Caki2 (cell line): ENCODE measurements around the gene ICA1. TPM values are rescaled to one million over a fixed set of nuclear protein-coding genes. Genes with fewer than 3 reads are reported as not detected.

Experiments
- DNase-seq: peaks from one replicate; pipeline ENCODE4 v3.0.0-alpha.2; 2015; ENCODE audit warnings: low read depth
- in situ Hi-C: cut with HindIII; loops from 2 replicates; pipeline ENCODE4 v1.10.0; 2016; ENCODE audit warnings: low sequenced_read_pairs, low pct_unique_long_range_greater_than_20kb, mixed read lengths
- total RNA-seq: library from RNA; depleted of rRNA; stranded (reverse); fragments of >200 nt; shearing (Covaris generic); gene quantifications from 2 replicates; pipeline ENCODE4 v1.2.3, GENCODE V29; 2014; ENCODE audit warnings: low replicate concordance

Gene ICA1
- total RNA-seq, 1 experiment from 2014 or later = 2.1 TPM

DNA sequence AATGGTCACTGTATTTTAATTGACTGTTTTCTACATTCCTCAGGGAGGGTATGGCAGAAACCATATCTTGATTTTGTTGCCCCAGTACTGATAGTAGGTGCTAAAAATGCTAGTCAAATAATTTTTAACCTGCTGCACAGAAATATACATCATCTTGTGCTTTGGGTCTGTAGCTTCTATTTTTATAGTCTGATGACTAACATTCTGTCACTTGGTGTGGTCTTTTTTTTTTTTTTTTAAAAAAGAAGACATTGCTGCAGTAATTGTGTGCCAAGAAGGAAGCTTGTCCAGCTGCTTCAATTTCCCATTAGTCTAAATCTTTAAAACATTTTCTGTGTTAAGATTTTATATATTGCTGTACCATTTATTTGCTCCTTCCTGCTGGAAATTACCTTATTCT lies 83.6 kb downstream of the ICA1 start:
- in situ Hi-C loops = no loop called here
- peak; percentile 22 for DNase-seq

DNA sequence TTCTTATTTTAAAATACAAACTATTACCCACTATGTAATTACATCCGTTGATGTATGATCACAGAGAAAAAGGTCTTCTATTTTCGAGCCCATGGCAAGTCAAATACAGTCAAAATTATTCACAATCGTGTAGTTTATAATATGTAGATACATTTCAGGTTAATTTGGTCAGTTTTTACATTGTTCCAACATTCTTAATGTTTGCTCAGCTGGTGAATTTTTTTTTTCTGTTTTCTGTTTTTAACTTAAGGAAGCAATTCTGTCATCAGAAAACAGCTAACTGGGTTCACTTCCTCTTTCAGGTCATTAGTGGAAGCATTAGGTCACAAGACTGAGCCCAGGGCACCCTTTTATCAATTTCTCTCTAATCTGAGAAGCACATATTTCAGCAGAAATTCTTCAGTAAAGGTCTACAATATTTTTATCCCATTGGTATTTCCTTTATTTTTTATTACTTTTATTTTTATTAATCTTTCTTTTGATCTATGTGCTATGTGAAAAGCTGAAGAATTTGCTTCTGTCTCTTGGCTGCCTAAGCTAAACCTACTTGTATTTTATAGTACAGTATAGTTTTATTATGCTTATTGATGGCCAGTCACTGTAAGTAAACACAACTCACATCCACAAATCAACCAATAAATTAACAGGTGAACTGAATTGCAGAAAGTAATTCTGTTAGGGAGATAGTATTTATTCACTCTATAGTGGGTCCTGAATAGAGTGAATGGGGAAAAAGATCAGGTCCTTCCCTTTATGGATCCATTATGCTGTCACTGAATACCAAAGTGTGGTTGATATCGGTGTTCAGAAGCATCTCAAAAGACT lies 84.6 kb downstream of the ICA1 start:
- in situ Hi-C loops = no loop called here
- DNase-seq = no peak

DNA sequence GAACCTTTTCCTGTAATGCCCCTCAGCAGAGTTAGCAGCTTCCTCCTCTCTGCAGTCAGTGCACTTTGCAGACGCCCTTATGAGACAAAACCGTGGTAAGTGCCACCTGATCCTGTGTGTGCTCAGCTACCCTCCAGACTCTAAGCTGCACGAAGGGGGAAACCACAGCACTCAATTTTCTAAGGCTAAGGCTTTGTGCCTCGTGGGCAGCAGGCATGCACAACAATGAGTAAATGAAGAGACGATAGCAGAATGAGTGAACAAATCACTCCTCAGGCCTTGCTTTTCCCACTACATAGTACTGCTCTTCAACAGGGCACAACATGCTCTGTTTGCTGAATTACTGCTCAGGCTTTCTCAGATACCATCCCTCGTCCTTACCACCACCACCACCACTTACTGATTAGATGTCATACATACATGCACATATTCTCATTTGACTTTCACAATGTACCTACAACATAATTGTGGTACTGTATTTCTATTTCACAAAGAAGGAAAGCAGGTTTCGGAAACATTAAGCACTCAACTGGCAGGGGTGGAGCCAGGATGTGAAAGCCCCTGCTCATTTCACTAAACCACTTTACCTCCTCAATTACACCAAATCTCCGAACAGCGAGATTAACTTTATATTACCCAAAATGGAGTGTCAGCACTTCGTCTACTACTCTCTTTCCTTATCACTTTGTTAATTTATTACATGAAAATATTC lies 85.4 kb downstream of the ICA1 start:
- in situ Hi-C loops = no loop called here
- DNase-seq = no peak

DNA sequence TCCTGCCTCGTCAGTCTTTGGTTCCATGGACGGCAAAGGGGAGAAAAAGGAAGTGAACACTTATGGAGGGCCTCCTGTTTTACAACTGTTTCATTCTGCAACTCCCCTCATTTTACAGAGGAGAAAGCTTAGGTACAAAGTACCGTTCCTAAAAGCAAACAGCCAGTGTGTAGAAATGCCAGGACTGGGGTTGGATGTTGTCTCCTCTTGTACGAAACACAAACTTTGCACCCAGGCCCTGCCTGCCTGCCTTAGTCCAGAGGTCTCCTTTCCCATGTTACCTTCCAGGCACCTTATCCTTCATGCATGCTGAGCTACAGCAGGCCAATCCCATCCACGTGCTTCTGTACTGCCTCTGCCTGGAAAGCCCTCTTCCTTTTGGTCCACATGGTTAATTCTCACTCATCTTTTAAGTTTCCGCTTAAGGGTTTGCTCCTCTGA lies 86.0 kb downstream of the ICA1 start:
- in situ Hi-C loops = no loop called here
- DNase-seq = no peak

DNA sequence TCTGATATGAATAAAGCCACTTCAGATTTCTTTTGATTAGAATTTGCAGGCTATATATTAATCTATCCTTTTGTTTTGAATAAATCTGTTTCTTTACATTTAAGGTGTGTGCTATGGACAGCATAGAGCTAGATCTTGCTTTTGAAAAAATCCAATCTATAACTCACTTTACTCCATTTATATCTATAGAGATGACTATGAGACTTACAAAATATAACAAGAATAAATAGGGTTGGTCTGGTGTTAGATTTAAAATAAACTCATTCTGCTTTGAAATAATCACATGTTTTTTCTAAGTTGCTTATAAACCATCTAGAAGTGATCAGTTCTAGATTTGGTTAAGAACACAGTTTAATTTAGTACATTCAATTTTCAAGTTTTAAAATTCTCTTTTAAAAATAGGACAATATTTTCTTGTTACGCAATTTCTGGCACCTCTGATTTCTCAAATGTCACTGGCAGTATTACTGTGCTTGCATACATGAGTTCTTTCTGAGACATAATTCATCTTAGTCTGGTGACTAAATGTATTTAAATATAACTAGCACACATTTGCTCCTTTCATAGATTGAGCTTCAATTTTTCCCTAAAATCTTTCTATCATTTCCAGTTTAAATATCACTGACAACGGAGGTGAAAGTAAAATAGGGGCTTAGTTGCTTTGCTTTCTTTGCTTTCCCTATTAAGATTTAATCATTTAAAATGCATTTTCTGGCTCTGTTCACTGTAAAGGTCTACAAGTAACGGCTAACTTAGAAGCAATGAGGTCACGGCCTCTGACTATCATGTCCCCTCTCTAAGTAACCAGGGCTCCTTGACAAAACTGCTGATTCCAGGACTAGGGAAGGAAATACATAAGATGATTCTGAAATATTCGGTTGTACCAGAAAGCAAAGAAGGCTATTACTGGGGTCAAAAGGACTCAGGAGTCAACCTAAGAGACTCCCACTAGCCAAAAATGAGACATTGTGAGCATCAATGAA lies 89.3 kb downstream of the ICA1 start:
- in situ Hi-C loops = no loop called here

DNA sequence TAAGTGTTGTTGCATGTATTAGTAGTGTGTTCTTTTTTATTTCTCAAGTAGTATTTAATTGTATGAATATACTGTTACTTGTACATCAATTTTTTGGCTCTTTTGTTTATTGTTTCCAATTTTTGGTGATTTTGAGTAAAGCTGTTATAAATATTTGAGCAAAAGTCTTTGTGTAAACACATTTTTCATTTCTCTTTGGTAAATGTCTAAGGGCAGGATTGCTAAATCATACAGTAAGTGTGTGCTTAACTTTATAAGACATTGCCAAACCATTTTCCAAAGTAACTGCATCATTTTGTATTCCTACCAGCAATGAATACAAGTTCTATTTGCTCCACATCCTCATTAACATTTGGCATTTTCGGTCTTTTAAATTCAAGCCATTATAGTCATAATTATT lies 92.8 kb downstream of the ICA1 start:
- no peak for DNase-seq
- in situ Hi-C loops = no loop called here

More for the DNA sequence above, 89.3 kb downstream of the ICA1 start:
- no peak for DNase-seq

DNA sequence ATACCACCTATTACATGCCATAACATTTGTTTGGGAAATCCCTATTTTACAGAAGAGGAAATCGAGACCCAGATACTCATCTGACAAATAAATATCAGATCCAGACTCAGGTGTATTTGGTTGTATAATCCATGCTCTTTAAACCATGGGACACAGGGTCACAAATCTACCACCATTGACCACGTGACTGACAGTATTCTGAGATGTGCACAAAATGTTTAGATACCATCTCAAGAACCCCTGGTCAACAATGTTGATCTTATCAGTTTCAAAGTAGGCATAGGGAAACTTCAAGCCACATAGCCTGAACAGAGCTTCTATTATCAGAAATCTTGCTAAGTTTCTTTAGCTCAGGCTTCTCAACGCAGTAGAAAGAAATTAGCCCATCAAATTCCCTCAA lies 93.6 kb downstream of the ICA1 start:
- in situ Hi-C loops = no loop called here
- no peak for DNase-seq

DNA sequence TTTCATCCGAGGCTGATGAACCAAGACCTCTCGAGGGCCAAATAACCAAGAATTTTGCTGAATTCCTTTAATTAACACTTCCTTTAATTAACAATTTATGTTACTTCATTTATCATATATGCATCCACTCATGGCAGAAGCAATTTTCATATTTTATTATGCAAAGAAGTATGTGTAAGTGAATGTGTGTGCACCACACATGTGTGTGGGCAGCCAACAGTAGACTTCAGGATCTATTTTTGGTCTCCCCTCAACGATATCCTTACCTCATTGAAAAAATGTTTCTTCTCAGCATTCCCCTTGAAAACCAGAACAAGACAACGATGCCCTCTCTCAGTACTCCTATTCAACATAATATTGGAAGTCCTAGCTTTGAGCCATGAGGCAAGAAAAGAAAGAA lies 96.8 kb downstream of the ICA1 start:
- DNase-seq = no peak
- in situ Hi-C loops = no loop called here

DNA sequence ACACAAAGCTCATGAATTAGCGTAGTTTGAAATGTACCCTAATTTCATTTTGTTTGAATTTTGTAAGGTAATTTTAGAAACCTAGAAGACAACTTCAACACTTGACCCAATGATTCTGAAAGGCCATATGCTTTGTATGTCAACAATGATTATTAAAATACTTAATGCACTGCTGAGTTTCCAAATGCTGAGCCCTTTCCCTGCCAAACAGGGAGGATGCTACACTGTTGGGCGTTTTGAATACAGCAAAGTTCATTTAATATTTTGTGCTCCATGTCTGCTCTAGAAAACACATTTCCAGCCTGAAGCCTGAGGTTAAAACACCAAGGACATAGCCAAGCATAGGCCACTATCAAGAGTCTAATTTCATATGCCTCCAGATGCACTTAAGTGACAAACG lies 99.8 kb downstream of the ICA1 start:
- DNase-seq = no peak
- in situ Hi-C loops = no loop called here

DNA sequence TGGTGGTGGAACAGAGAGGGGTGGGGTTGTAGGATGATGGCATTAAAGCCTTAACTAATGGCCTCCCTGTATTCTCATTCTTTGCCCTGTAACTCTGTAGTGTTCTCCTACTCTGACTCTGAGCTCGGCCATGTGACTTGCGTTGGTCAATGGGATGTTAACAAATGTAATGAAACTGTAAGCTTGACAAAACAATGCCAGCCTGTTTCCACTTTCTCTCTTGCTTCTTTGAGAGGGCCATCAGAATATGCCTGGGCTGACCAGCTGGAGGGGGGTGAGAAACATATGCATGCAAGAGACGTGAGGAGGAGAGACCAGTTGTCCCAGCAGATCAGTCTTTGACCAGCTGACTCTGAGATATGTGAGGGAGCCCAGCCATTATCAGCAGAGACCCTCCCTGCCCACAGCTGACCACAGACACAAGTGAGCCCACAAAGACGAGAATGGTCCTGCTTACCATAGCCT lies 100.6 kb downstream of the ICA1 start:
- in situ Hi-C loops = no loop called here

DNA sequence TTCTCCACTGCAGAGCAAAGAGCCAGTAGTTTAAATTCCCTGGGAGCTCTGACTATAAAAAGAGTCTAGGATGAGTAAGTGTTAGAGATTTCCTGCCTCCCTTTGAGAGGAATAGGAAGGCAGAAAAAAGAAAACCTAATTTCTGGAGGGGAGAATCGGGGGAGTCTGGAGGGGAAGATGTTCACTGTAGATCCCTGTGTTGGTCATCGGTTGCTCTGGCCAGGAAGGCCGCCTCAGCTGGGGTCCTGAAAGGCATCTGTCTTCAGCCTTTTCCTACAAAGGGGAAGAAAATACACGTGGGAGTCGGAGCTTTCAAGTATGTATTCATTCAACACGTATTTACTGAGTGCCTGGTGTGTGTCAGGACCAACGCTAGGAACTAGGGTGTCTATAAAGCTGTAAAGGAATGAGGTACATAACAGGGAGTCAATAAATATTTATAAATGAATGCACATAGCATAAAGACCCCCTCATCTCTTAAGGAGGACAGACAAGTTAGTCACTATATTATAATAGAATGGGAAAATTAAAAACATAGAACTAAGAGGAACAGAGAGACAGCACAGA lies 101.1 kb downstream of the ICA1 start:
- DNase-seq = no peak
- in situ Hi-C loops = no loop called here

More for the DNA sequence above, 100.6 kb downstream of the ICA1 start:
- no peak for DNase-seq

DNA sequence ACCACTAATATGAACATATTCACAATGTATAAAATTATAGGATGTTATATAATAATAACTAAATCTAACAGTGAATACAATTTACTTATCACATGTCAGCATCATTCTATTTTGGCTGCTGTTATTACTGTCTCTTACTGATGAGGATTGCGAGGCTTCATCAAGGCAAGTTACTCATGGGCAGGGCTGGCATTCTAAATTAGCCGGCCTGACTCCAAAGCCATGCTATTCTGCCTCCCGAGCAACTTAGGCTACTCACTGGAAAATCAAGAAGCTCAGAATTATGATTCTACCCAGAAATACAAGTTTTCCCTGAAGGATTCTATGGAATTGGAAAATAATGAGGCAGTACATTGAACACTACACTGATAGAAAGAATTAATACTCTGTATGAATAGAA lies 101.7 kb downstream of the ICA1 start:
- in situ Hi-C loops = no loop called here

DNA sequence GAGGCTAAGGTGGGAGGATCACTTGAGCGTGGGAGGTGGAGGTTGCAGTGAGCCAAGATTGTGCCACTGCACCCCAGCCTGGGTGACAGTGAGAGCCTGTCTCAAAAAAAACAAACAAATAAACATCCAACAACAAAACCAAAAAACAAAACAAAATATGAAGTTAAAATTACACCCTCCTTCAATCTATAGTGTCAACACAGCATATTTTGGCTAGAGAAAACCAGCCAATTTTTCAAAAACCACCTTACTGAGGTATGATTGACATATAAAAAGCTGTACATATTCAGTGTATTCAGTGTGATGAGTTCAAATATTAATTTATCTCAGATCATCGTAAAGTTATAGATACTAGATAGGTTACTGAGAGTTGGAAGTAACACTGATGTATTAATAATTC lies 102.4 kb downstream of the ICA1 start:
- in situ Hi-C loops = no loop called here
- no peak for DNase-seq

More for the DNA sequence above, 101.7 kb downstream of the ICA1 start:
- DNase-seq = no peak

DNA sequence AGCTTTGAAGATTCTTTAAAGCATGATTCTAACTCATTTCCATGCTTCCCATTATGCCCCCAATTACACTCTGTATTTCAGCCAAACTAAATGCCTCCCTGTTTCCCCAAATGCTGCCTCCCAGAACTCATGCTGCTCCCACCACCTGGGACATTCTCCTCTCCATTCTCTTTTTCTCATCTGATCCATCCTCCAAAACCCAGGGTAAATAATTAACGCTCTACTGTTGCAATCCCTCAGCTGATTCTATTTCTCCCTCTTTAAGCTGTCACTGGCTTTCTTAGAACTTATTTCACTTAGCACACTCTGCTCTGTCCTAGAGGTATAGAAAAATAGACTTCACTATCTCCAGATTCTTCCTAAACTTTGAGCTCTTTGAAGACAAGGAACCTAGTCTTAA lies 104.7 kb downstream of the ICA1 start:
- in situ Hi-C loops = no loop called here

DNA sequence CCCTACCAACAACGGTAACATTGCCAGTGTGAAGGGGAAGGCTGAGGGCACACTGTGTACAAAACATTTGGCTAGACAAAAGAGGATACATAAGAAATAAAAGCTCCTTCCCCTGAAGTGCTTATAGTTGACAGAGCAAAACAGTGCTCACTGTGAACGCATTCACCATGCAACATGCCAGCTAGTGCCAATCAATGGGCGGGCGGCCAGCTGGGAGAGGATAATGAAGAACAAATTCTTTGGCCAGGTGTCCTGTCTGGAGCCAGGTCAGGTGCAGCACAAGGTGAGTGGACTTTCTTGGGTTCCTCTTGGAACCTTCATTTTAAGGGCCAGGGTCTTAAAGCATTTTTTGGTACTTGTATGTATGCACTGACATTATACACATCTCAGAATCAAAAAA lies 106.1 kb downstream of the ICA1 start:
- DNase-seq = no peak
- in situ Hi-C loops = no loop called here

More for the DNA sequence above, 104.7 kb downstream of the ICA1 start:
- no peak for DNase-seq

DNA sequence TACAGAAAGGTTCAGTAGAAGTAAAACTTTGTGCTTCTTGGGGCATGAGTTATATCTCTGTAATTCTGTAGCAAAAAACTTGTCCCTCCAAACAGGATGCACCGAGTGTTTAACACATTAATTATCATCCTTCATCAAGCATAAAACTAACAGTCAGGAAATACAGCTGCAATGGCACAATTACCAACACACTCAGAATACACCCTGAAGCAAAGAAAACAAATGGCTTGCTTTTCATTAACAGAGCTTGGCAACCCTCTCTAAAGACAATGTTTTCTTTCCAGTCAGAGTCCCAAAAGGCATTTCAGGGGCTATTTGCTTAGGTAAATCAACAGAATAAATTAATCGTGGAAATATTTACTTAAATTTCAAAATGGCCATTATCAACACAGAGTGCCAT lies 107.7 kb downstream of the ICA1 start:
- in situ Hi-C loops = no loop called here
- DNase-seq = peak; percentile 42

DNA sequence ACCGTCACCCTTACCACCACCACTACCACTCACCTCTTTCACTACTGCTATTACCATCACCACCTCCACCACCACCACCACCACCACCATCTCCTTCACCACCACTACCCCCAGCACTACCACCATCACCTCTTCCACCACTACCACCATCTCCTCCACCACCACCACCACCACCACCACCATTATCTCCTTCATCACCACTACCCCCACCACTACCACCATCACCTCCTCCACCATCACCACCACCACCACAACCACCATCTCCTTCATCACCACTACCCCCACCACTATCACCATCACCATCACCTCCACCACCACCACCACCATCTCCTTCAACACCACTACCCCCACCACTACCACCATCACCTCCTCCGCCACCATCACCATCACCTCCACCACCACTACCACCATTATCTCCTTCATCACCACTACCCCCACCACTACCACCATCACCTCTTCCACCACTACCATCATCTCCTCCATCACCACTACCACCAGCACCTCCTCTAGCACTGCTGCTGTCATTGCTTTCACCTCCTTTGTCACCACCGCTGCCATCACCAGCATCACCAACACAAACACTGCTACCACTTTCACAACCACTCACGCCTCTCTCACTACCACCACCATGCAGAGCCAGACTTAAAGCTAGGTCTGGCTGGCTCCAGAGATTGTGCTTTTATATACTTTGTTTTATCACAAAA lies 109.3 kb downstream of the ICA1 start:
- DNase-seq = no peak
- in situ Hi-C loops = no loop called here
